Ovary (tissue), 9 donors: ENCODE results near the gene BOLA1. TPM values are rescaled to one million over a fixed set of nuclear protein-coding genes. Genes with fewer than 3 reads are reported as not detected.
A peak's percentile ranks its signal among the peaks of the same experiment; 100 is the strongest.
"Not testable (repeated sequence)": the region's sequence is repeated elsewhere in the genome, so short reads cannot be mapped to it uniquely, and the experiment has no call there.

Experiments used
- DNase-seq, 5 donors: peaks; one replicate each; pipeline ENCODE4 v3.0.0-alpha.2; 2019 to 2020
- H3K27ac ChIP-seq, 2 donors: fragments of 200-600 bp; one replicate each; pipeline versions ENCODE4 v1.5.1 to v1.8.0; 2019 to 2022
- H3K27me3 ChIP-seq: fragments of 200-600 bp; one replicate; pipeline ENCODE4 v1.8.0; 2022
- H3K36me3 ChIP-seq: fragments of 200-600 bp; sonication (generic); one replicate; pipeline ENCODE4 v1.5.1; 2019
- H3K4me1 ChIP-seq: one replicate; pipeline ENCODE4 v1.8.1; 2013; ENCODE audit warnings: mild to moderate bottlenecking, moderate library complexity; ENCODE audit not compliant: insufficient read depth
- H3K4me3 ChIP-seq: fragments of 200-600 bp; sonication (generic); one replicate; pipeline ENCODE4 v1.5.1; 2017
- H3K9me3 ChIP-seq, 2 donors: fragments of 200-600 bp in 1 of 2; sonication (generic) in 1 of 2; one replicate each; pipeline versions ENCODE4 v1.5.1 to v1.8.1; 2013 to 2019; ENCODE audit warnings: mild to moderate bottlenecking in 1 of 2, moderate library complexity in 1 of 2
- EP300 ChIP-seq: sonication (generic); formaldehyde crosslinking; IDR thresholded peaks from one replicate; pipeline ENCODE4 v1.6.1; 2017; ENCODE audit warnings: antibody characterized with exemption
- POLR2A ChIP-seq: fragments of 450-650 bp; IDR thresholded peaks from one replicate; pipeline ENCODE4 v1.6.1; 2017; ENCODE audit warnings: antibody characterized with exemption, mild to moderate bottlenecking, moderate library complexity
- WGBS, 3 donors: extraction: QIAGEN DNeasy Blood & Tissue Kit in 1 of 3; methylation state at CpG; one replicate each; pipeline versions ENCODE4 v1.1.5 to v1.1.7; 2013 to 2017; 5-methylcytosine and 5-hydroxymethylcytosine counted together
- intact Hi-C, 4 donors: fragments of 100-400 bp; cut with DNase I; formaldehyde crosslinking; loops; one replicate each; pipeline versions ENCODE4 v1.11.0 to v1.15.1; 2022 to 2023
- polyA plus RNA-seq, 2 donors: library from polyadenylated mRNA; stranded (reverse); fragments of 200-250 nt in 1 of 2; fragments of 350-450 nt in 1 of 2; fragmentation: Illumina TruSeq in 1 of 2; extraction: RNeasy Lipid Tissue Mini Kit (QIAGEN cat#74804) in 1 of 2; gene quantifications; one replicate each; pipeline ENCODE4 v1.2.3, GENCODE V29; 2013 to 2014
- total RNA-seq, 7 donors: library from RNA; depleted of rRNA in 2 of 7; stranded (reverse); fragments of >200 nt in 2 of 7; fragmentation: NEBNext Ultra II Directional in 3 of 7; extraction: Animal tissue kit (Norgen Biotek cat#: 25700) in 3 of 7; gene quantifications; one replicate each; pipeline versions ENCODE4 v1.1.0 to v1.2.4, GENCODE V29; 2016 to 2023
- TF ChIP-seq, protein P1 (sequence below), 3 donors: fragments of 450-650 bp in 2 of 3; fragments of 200-600 bp in 1 of 3; IDR thresholded peaks; one replicate each; pipeline versions ENCODE4 v1.5.1 to v1.8.0; 2016 to 2022; ENCODE audit warnings: antibody characterized with exemption in 3 of 3, mild to moderate bottlenecking in 1 of 3
- donor health status: DM: no; HTN: no; CAD: no; lungs with moderate emphysema.
- donor health status: DM: no; HTN: no; CAD: no.
- donor health status: Bipolar disorder and iron deficiency.
- donor health status: DM: yes; HTN: yes; CAD: no.
- donor health status: DM: no; HTN: no; CAD: no.
- donor health status: DM: yes; HTN: yes; CAD: no.

The BOLA1 gene
- total and polyA plus RNA-seq, 9 donors = 11.6 to 36.5 (median 16.1) TPM

DNA sequence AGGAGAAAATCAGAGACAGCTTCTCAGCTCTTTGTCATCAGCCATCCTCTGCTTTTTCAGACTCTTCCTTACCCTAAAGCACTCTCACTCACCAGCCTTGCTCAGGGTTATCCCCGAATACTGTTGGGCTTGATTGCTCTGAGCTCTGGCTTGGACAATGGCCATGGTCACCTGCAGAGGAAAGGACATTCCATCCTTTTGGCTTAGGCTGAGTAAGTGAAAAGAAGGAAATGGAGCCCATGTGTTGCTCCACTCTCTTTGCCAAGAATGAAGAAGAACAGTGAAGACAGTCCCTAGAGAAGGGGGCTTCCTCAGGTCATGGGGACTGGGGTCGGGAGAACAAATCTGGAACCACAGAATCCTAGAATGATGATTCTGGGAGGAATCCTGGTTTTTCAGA, 35.0 kb downstream of the BOLA1 start:
- intact Hi-C loops = loop anchor here in 1 of 4 donors (5.0 kb wide), 1 partner anchor 42 kb away; no protein-coding TSS in a partner anchor
- Histone ChIP-seq H3K27ac (peak overlapping the region in 1 of 2 donors; percentile 9), H3K36me3 (no peaks in the 10 kb centered on the region)

DNA sequence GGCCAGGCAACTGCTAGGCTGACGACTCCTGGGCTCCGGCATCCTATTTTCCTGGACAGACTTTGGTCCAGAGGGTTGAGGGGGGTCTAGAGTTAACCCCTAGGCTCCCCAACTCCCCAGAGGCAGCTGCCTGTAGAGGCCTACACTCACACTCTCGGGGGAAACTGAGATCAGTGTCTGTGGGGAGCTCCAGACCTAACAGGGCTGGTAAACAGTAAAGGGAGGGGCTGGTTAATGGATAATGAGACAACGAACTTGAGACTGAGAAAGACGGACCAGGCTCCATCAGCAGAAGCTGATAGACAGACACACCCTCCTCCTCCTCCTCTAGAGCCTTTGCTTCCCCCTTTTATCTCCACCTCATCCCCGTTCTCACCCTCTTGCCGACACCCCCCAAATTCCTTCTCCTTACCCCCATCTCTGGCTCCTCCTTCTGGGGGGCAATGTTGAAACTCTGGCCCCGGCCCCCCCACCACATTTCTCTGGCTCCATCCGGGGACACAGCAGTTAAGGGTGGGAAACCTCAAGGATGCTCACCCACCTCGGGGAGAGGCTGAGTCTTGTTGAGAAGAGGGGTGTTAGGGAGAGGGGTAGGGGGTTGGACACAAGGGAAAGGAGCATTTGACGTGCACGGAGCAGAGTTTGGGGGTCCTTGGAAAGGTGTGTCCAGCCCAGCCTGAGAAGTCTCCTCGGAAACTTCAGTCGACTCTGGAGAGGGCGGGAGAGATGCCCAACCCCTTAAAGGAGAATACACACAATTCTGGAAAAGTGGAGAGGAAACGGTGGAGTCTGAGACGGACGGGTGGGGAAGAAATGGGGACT, 37.0 kb downstream of the BOLA1 start, which contains the start of gene MTMR11:
MTMR11 (minus strand) TSS at position 710 of the 822 bp plus-strand sequence; CDS start at position 478, 232 bp downstream.
- Histone ChIP-seq H3K27me3 (no peaks in the 10 kb centered on the region), H3K36me3 (no peaks in the 10 kb centered on the region), H3K4me3 (peak within 1 kb of the TSS; percentile 54), H3K4me1 (peaks cover 16% of the 10 kb centered on the region), H3K9me3 (no peaks in the 10 kb centered on the region), H3K27ac (peak within 1 kb of the TSS; percentile 53 to 77)
- WGBS, 3 donors = 1 to 5% (median 5%) methylated on average over 18 of the region's 18 CpGs
- intact Hi-C loops = loop anchor here in 1 of 4 donors (5.0 kb wide), 1 partner anchor 39 kb away; the partner anchor contains the start of gene BOLA1
- peak in 4 of 5 donors; percentile 56 to 62 (median 58) for DNase-seq
- TF ChIP-seq EP300 (no peak), POLR2A (no peak)
- TF ChIP-seq, protein P1, sequence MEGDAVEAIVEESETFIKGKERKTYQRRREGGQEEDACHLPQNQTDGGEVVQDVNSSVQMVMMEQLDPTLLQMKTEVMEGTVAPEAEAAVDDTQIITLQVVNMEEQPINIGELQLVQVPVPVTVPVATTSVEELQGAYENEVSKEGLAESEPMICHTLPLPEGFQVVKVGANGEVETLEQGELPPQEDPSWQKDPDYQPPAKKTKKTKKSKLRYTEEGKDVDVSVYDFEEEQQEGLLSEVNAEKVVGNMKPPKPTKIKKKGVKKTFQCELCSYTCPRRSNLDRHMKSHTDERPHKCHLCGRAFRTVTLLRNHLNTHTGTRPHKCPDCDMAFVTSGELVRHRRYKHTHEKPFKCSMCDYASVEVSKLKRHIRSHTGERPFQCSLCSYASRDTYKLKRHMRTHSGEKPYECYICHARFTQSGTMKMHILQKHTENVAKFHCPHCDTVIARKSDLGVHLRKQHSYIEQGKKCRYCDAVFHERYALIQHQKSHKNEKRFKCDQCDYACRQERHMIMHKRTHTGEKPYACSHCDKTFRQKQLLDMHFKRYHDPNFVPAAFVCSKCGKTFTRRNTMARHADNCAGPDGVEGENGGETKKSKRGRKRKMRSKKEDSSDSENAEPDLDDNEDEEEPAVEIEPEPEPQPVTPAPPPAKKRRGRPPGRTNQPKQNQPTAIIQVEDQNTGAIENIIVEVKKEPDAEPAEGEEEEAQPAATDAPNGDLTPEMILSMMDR (IDR thresholded peaks at IDR 0.05) = no peak

More for the DNA sequence above, 35.0 kb downstream of the BOLA1 start:
- Histone ChIP-seq H3K27me3 (no peaks in the 10 kb centered on the region), H3K9me3 (no peaks in the 10 kb centered on the region), H3K4me1 (peaks cover 12% of the 10 kb centered on the region), H3K4me3 (no peak overlapping the region)
- DNase-seq = no peak
- 78 to 81% (median 79%) methylated on average over 2 of the region's 2 CpGs for WGBS, 3 donors
- TF ChIP-seq POLR2A = no peak
- TF ChIP-seq, protein P1 (IDR thresholded peaks at IDR 0.05) = no peak
- no peak for TF ChIP-seq EP300

DNA sequence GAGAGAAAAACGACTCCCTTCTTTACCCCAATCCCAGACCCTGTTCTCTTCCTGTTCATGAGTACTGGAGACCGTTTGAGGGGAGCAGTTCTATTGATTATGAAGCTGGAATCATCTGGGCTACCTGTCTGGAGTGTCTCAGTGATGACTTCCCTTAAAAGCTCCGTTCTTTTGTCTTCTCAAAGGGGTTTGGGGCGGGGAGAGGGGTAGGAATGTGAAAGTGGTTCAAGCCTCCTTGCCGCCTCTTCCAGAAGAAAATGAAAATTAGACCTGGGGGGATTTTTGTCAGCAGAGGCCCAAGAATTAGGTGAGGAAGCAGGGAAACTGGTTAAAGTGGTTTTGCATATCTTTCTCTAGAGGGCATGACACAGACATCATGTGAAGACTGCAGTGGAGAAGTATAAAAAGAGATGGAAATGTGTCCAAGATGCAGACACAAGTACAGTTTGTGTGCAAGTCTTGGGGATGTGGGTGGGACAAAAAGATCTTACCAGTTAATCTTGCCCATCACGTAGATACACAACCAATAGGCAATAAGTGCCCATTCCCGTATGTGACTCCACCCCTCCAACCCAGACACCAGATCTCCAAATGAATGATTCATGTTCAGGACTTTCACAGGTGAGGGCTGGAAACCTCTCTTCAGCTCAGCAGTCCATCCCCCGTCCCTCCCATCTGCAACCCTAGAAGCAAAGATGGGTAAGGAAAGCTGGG, 37.8 kb downstream of the BOLA1 start:
- no peaks in the 10 kb centered on the region for H3K36me3 ChIP-seq
- TF ChIP-seq, protein P1 (IDR thresholded peaks at IDR 0.05) = no peak
- no peak for TF ChIP-seq EP300
- no peak for TF ChIP-seq POLR2A
- intact Hi-C loops = loop anchor here in 1 of 4 donors (5.0 kb wide), 1 partner anchor 40 kb away; the partner anchor contains the start of gene BOLA1
- WGBS, 3 donors = 5 to 13% (median 9%) methylated on average over 8 of the region's 8 CpGs
- H3K27ac ChIP-seq = peak overlapping the region; percentile 53 to 77
- no peaks in the 10 kb centered on the region for H3K27me3 ChIP-seq
- H3K9me3 ChIP-seq = no peaks in the 10 kb centered on the region
- H3K4me1 ChIP-seq = peaks cover 16% of the 10 kb centered on the region
- peak overlapping the region; percentile 54 for H3K4me3 ChIP-seq
- no peak for DNase-seq

DNA sequence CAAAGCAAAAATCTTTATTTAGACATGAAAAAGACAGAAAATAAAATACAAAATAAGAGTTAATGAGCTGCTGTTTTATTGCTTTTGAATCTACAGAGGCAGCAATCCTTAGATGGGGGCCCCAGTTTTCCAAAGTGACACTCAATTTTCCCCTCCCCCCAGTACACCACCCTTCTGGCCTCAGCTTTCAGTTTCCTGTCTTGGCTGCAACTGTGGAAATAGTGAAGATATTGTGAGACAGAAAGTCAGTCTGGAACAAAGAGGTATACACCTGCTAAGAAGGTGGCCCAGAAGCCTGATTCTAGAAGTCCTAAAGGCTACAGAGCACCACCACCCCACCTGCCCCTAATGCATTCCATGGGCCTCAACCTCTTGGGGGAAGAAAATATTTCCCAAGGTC, 38.4 kb downstream of the BOLA1 start:
- no peak for DNase-seq
- TF ChIP-seq, protein P1 (IDR thresholded peaks at IDR 0.05) = no peak
- TF ChIP-seq POLR2A (no peak), EP300 (no peak)
- intact Hi-C loops = loop anchor here in 1 of 4 donors (5.0 kb wide), 1 partner anchor 40 kb away; the partner anchor contains the start of gene BOLA1
- no peaks in the 10 kb centered on the region for H3K36me3 ChIP-seq
- no peak overlapping the region for H3K27ac ChIP-seq
- H3K9me3 ChIP-seq = no peaks in the 10 kb centered on the region
- peaks cover 16% of the 10 kb centered on the region for H3K4me1 ChIP-seq
- no peaks in the 10 kb centered on the region for H3K27me3 ChIP-seq
- no peak overlapping the region for H3K4me3 ChIP-seq

DNA sequence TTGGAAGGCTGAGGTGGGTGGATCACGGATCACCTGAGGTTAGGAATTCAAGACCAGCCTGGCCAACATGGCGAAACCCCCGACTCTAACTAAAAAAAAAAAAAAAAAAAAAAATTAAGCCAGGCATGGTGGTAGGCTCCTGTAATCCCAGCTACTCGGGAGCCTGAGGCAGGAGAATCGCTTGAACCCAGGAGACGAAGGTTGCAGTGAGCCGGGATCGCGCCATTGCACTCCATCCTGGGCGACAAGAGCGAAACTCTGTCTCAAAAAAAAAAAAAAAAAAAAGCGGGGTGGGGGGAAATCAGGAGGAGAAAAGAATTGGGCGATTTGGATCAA, 39.3 kb downstream of the BOLA1 start:
- intact Hi-C loops = loop anchor here in 1 of 4 donors (5.0 kb wide), 1 partner anchor 41 kb away; the partner anchor contains the start of gene BOLA1
- 13 to 17% (median 15%) methylated on average over 13 of the region's 13 CpGs for WGBS, 3 donors
- H3K27ac ChIP-seq = peak overlapping the region in 1 of 2 donors; percentile 55
- peaks cover 16% of the 10 kb centered on the region for H3K4me1 ChIP-seq
- peak overlapping the region; percentile 32 for H3K4me3 ChIP-seq
- H3K36me3 ChIP-seq, H3K9me3 ChIP-seq, H3K27me3 ChIP-seq, DNase-seq: not testable (repeated sequence)
